Measurements from ENCODE around the gene SRSF4. TPM values are rescaled to one million over a fixed set of nuclear protein-coding genes. Genes with fewer than 3 reads are reported as not detected.
"Not testable (repeated sequence)": the region's sequence is repeated elsewhere in the genome, so short reads cannot be mapped to it uniquely, and the experiment has no call there.

The SRSF4 gene
- polyA plus RNA-seq, 1 experiment = 45.6 TPM

GRCh38 chr1:29156543-29157268 lies 25.0 kb downstream of the SRSF4 start:
- H3K27me3 ChIP-seq (ENCODE audit: control insufficient read depth, insufficient read depth, low read length) = no peaks in the 10 kb centered on the region
- no peaks in the 10 kb centered on the region for H3K9me3 ChIP-seq (ENCODE audit: control insufficient read depth, insufficient read depth, low read length)
- CTCF ChIA-PET = interaction anchor here (1.2 to 1.5 kb wide), 2 partner anchors 26 to 46 kb away, joined by 3 to 5 read pairs; no protein-coding TSS in a partner anchor
- no peak for DNase-seq (ENCODE audit: low read depth, low spot score)
- no peak overlapping the region for H3K27ac ChIP-seq (ENCODE audit: low read depth, low read length)
- TF ChIP-seq CTCF (IDR thresholded peaks at IDR 0.05; ENCODE audit: low read depth, low read length) = no peak
- H3K4me3 ChIP-seq (ENCODE audit: low read depth, low read length) = no peak overlapping the region
- POLR2A ChIA-PET = interaction anchor here (0.6 to 0.8 kb wide), 4 partner anchors 21 to 279 kb away, joined by 3 to 5 read pairs (median 4); no protein-coding TSS in a partner anchor

DNA sequence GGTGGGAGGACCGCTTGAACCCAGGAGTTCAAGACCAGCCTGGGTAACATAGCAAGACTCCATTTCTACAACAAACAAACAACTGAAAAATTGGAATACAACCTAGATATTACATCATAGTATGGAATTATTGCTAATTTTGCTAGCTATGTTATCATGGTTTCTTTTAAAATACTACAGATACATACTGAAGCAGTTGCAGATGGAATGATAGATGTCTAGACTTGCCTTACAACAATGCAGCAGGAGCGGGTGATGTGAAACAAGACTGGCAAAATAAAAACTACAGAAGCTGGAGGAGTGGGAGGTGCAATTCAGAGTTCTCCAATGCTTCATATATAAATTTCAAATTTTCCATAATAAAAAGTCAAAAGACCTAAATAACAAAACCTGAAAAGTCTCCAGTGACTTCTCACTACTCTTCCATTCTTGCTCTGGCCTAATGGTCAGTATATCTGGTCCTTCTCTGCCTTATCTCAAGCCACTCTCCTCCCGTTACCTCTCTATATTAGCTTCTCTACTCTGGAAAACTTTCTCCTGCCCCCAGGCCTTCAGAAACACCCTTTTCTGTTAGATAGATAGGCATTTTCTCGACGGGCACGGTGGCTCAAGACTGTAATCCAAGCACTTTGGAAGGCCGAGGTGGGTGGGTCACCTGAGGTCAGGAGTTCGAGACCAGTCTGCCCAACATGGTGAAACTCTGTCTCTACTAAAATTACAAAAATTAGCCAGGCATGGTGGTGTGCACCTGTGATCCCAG lies 29.5 kb downstream of the SRSF4 start:
- TF ChIP-seq CTCF (IDR thresholded peaks at IDR 0.05; ENCODE audit: low read depth, low read length) = no peak

GRCh38 chr1:29150346-29150745 lies 31.4 kb downstream of the SRSF4 start:
- POLR2A ChIA-PET; H3K27me3 ChIP-seq (ENCODE audit: control insufficient read depth, insufficient read depth, low read length); H3K4me3 ChIP-seq (ENCODE audit: low read depth, low read length); H3K27ac ChIP-seq (ENCODE audit: low read depth, low read length); H3K9me3 ChIP-seq (ENCODE audit: control insufficient read depth, insufficient read depth, low read length); DNase-seq (ENCODE audit: low read depth, low spot score): not testable (repeated sequence)
- CTCF ChIA-PET = interaction anchor here (0.5 to 1.2 kb wide), 2 partner anchors 26 to 268 kb away, joined by 3 to 5 read pairs; no protein-coding TSS in a partner anchor

More for the DNA sequence above, 29.5 kb downstream of the SRSF4 start:
- no peak for DNase-seq (ENCODE audit: low read depth, low spot score)
- H3K27ac ChIP-seq (ENCODE audit: low read depth, low read length) = no peak overlapping the region
- CTCF ChIA-PET = interaction anchor here (0.6 to 1.0 kb wide), 2 partner anchors 15 to 50 kb away, joined by 3 to 5 read pairs; no protein-coding TSS in a partner anchor
- POLR2A ChIA-PET = no interaction called here
- H3K4me3 ChIP-seq (ENCODE audit: low read depth, low read length) = no peak overlapping the region
- peaks cover 7% of the 10 kb centered on the region; the same call in 1 of the 2 replicates for H3K9me3 ChIP-seq (ENCODE audit: control insufficient read depth, insufficient read depth, low read length)
- no peaks in the 10 kb centered on the region for H3K27me3 ChIP-seq (ENCODE audit: control insufficient read depth, insufficient read depth, low read length)

DNA sequence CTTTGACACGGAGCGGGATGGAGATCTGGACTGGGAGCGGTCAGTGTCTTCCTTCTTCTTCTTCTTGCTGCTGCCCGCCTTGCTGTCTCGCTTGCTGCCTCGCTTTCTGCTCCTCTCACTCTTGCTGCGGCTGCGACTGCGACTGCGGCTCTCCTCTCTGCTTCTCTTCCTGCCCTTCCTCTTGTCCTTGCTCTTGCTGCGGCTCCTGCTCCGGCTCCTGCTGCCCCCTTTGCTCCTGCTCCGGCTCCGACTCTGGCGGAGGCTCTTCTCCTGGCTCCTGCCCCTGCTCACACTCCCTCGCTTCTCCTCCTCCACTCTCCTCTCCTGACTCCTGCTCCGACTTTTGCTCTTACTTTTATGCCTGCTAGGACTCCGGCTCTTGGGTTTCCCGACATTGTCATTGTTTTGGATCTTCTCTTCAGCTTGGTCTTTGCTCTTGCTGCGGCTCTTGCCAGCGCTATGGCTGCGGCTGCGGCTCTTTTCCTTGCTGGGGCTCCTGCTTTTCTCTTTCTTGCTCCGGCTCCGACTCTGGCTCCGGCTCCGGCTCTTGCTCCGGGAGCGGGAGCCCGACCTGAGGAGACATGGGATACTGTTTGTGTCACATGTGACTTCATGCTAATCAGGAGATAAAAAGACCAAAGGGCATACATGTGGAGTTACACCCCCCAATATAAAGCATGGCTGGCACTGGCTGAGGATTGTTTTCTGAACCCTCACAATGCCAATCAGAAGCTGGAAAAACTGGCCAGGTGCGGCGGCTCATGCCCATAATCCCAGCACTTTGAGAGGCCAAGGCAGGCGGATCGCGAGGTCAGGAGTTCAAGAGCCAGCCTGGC lies 32.8 kb downstream of the SRSF4 start:
- ChIA-PET POLR2A (no interaction called here), CTCF (no interaction called here)
- TF ChIP-seq CTCF (IDR thresholded peaks at IDR 0.05; ENCODE audit: low read depth, low read length) = no peak
- no peak overlapping the region for H3K4me3 ChIP-seq (ENCODE audit: low read depth, low read length)
- no peak overlapping the region for H3K27ac ChIP-seq (ENCODE audit: low read depth, low read length)
- no peak for DNase-seq (ENCODE audit: low read depth, low spot score)
- H3K27me3 ChIP-seq (ENCODE audit: control insufficient read depth, insufficient read depth, low read length) = no peaks in the 10 kb centered on the region
- H3K9me3 ChIP-seq (ENCODE audit: control insufficient read depth, insufficient read depth, low read length) = peaks cover 7% of the 10 kb centered on the region; the same call in 1 of the 2 replicates
